ENCODE data around the gene SPTBN1.
A peak's percentile ranks its signal among the peaks of the same experiment; 100 is the strongest.
"Not testable (repeated sequence)": the region's sequence is repeated elsewhere in the genome, so short reads cannot be mapped to it uniquely, and the experiment has no call there.

The SPTBN1 gene

DNA sequence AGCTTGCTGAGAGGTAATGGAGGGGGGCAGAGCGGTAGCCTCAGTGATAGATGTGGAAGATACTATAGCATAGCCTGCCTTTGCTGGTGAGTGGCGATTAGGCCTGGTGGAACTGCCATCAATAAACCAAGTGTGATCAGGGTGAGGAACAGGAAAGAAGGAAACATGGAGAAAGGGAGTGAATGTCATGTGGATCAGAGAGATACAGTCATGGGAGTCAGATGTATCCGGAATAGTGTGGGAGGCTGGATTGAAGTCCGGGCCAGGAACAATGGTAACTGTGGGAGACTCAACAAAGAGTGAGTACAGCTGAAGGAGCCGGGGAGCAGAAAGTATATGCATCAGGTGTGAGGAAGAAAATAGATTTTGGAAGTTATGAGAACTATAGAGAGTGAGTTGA lies 52.9 kb downstream of the SPTBN1 start:
- H4K8ac ChIP-seq (ENCODE audit: low read depth, low read length); H2BK5ac ChIP-seq (ENCODE audit: low read length); H3K27me3 ChIP-seq (ENCODE audit: control insufficient read depth in 3 of 3, insufficient read depth in 3 of 3, low read depth in 1 of 3, low read length in 3 of 3); H3K4me3 ChIP-seq (ENCODE audit: low read length in 2 of 2); H2AK5ac ChIP-seq (ENCODE audit: low read depth, low read length); H3K79me1 ChIP-seq (ENCODE audit: low read depth, low read length); DNase-seq (ENCODE audit: low spot score); H3K14ac ChIP-seq (ENCODE audit: low read length); H2BK120ac ChIP-seq (ENCODE audit: low read depth, low read length); H3K4me1 ChIP-seq (ENCODE audit: control insufficient read depth in 2 of 2, insufficient read depth in 1 of 2, low read depth in 1 of 2, low read length in 2 of 2); H4K91ac ChIP-seq (ENCODE audit: low read depth, low read length, poor library complexity); H2BK15ac ChIP-seq (ENCODE audit: low read length); H3K4ac ChIP-seq (ENCODE audit: low read length); H3K23ac ChIP-seq (ENCODE audit: low read depth, low read length, poor library complexity); H2AFZ ChIP-seq (ENCODE audit: low read length); H3K27ac ChIP-seq (replicated peaks; ENCODE audit: low read length); H2BK12ac ChIP-seq (ENCODE audit: low read length); H3K36me3 ChIP-seq (replicated peaks in 1 of 2; ENCODE audit: control insufficient read depth in 2 of 2, insufficient read depth in 2 of 2, low read length in 2 of 2); H3K9ac ChIP-seq (ENCODE audit: low read depth, low read length, poor library complexity); H3K18ac ChIP-seq (ENCODE audit: low read length); H3K4me2 ChIP-seq (ENCODE audit: insufficient read depth, low read length, poor library complexity, severe bottlenecking); H3K9me3 ChIP-seq (replicated peaks in 1 of 2; ENCODE audit: control insufficient read depth in 2 of 2, insufficient read depth in 1 of 2, low read depth in 1 of 2, low read length in 2 of 2): not testable (repeated sequence)
- WGBS, 2 donors (ENCODE audit: extremely low coverage in 2 of 2, insufficient read length in 2 of 2, insufficient replicate concordance in 1 of 2), result no CpG with 5 or more reads among the region's 5 CpGs

DNA sequence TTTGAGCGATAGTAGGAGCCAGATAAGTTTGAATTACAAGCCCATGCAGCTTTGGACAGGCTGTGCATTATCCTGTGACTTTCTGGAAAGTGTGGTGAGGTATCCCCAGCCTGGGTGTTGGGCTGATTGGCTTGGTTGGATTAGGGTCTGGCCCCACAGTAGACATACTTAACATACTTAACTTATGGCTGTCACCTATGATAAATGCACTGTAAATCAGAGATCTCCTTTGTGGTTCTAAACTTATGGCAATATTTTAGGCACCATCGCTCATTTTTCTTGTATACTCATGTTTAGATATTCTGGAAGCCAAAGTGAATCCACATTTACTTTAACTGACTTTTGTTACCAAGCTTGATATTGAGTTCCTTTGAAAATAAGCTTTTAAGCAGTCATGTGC lies 54.8 kb downstream of the SPTBN1 start:
- Histone ChIP-seq H2BK5ac (ENCODE audit: low read length) (no peak overlapping the region), H3K23ac (ENCODE audit: low read depth, low read length, poor library complexity) (no peak overlapping the region), H2BK15ac (ENCODE audit: low read length) (no peak overlapping the region), H3K9ac (ENCODE audit: low read depth, low read length, poor library complexity) (no peak overlapping the region), H4K91ac (ENCODE audit: low read depth, low read length, poor library complexity) (no peak overlapping the region), H3K14ac (ENCODE audit: low read length) (no peak overlapping the region), H3K18ac (ENCODE audit: low read length) (no peak overlapping the region), H4K8ac (ENCODE audit: low read depth, low read length) (no peak overlapping the region), H3K4ac (ENCODE audit: low read length) (no peak overlapping the region), H2BK12ac (ENCODE audit: low read length) (no peak overlapping the region), H3K4me1 (ENCODE audit: control insufficient read depth in 2 of 2, insufficient read depth in 1 of 2, low read depth in 1 of 2, low read length in 2 of 2) (peaks cover 8 to 9% of the 10 kb centered on the region in 2 donors), H3K27me3 (ENCODE audit: control insufficient read depth in 3 of 3, insufficient read depth in 3 of 3, low read depth in 1 of 3, low read length in 3 of 3) (no peaks in the 10 kb centered on the region), H2AFZ (ENCODE audit: low read length) (no peak overlapping the region), H3K79me1 (ENCODE audit: low read depth, low read length) (peaks cover 2% of the 10 kb centered on the region), H3K4me2 (ENCODE audit: insufficient read depth, low read length, poor library complexity, severe bottlenecking) (no peak overlapping the region), H3K36me3 (replicated peaks in 1 of 2; ENCODE audit: control insufficient read depth in 2 of 2, insufficient read depth in 2 of 2, low read length in 2 of 2) (no peaks in the 10 kb centered on the region), H3K27ac (replicated peaks; ENCODE audit: low read length) (no peak overlapping the region), H2BK120ac (ENCODE audit: low read depth, low read length) (no peak overlapping the region), H3K9me3 (replicated peaks in 1 of 2; ENCODE audit: control insufficient read depth in 2 of 2, insufficient read depth in 1 of 2, low read depth in 1 of 2, low read length in 2 of 2) (no peaks in the 10 kb centered on the region), H3K4me3 (ENCODE audit: low read length in 2 of 2) (no peak overlapping the region), H2AK5ac (ENCODE audit: low read depth, low read length) (no peak overlapping the region)
- no peak for DNase-seq (ENCODE audit: low spot score)
- no CpG with 5 or more reads among the region's 2 CpGs for WGBS, 2 donors (ENCODE audit: extremely low coverage in 2 of 2, insufficient read length in 2 of 2, insufficient replicate concordance in 1 of 2)

DNA sequence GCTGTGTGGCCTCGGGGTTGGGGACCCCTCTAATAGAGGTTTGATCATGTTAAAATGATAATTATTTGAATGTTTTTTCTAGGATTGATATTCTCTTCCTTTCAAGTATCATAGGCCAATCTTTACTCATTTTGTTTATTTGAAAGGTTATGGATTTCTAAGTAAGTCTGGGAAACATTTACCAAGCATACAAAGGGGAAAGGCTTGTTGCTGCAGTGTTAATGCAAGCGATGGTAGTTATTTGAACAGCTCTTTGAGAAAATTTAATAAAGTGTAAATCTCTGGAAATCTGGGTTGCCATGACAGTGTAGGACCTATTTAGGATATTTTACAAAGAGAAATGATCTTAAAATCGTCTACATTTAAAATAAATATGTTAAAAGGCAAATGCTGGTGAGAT lies 56.1 kb downstream of the SPTBN1 start:
- H3K27ac ChIP-seq (replicated peaks; ENCODE audit: low read length), result no peak overlapping the region
- no peak overlapping the region for H2BK12ac ChIP-seq (ENCODE audit: low read length)

DNA sequence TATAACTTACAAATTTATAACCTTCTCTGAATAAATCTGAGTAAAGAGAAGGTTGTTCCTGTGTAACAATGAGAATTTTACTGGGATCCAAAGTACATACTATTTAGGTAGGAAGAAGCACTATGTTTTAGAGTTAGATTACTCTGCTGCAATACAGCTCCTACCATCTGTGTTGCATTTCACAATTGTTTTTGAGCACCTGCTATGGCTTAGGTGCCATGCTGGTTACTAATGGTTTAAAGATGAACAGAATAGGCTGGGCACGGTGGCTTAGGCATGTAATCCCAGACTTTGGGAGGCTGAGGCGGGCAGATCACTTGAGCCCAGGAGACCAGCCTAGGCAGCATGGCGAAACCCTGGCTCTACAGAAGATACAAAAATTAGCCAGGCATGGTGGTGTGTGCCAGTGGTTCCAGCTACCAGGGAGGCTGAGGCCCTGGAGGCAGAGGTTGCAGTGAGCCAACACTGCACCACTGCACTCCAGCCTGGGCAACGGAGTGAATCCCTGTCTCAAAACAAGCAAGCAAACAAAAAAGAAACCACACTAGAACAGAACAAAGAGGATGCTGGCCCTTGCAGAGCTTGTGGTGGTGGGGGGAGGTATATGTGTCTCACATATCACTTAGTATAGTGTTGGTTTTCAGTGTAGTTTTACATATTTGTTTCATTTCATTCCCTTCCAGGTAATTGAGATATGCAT lies 56.7 kb downstream of the SPTBN1 start:
- H3K9ac ChIP-seq (ENCODE audit: low read depth, low read length, poor library complexity), result no peak overlapping the region
- no peaks in the 10 kb centered on the region for H3K36me3 ChIP-seq (replicated peaks in 1 of 2; ENCODE audit: control insufficient read depth in 2 of 2, insufficient read depth in 2 of 2, low read length in 2 of 2)
- no peak for DNase-seq (ENCODE audit: low spot score)

More for the DNA sequence above, 56.1 kb downstream of the SPTBN1 start:
- H2AFZ ChIP-seq (ENCODE audit: low read length), result no peak overlapping the region
- no peak overlapping the region for H3K14ac ChIP-seq (ENCODE audit: low read length)
- H3K4me3 ChIP-seq (ENCODE audit: low read length in 2 of 2), result no peak overlapping the region
- no peak overlapping the region for H3K4ac ChIP-seq (ENCODE audit: low read length)
- H3K23ac ChIP-seq (ENCODE audit: low read depth, low read length, poor library complexity), result no peak overlapping the region
- DNase-seq (ENCODE audit: low spot score), result no peak
- H3K18ac ChIP-seq (ENCODE audit: low read length), result no peak overlapping the region
- H2BK120ac ChIP-seq (ENCODE audit: low read depth, low read length), result no peak overlapping the region
- no peaks in the 10 kb centered on the region for H3K27me3 ChIP-seq (ENCODE audit: control insufficient read depth in 3 of 3, insufficient read depth in 3 of 3, low read depth in 1 of 3, low read length in 3 of 3)
- H3K36me3 ChIP-seq (replicated peaks in 1 of 2; ENCODE audit: control insufficient read depth in 2 of 2, insufficient read depth in 2 of 2, low read length in 2 of 2), result no peaks in the 10 kb centered on the region
- no peak overlapping the region for H2BK15ac ChIP-seq (ENCODE audit: low read length)
- H3K4me2 ChIP-seq (ENCODE audit: insufficient read depth, low read length, poor library complexity, severe bottlenecking), result no peak overlapping the region
- no peak overlapping the region for H3K9ac ChIP-seq (ENCODE audit: low read depth, low read length, poor library complexity)
- H3K9me3 ChIP-seq (replicated peaks in 1 of 2; ENCODE audit: control insufficient read depth in 2 of 2, insufficient read depth in 1 of 2, low read depth in 1 of 2, low read length in 2 of 2), result no peaks in the 10 kb centered on the region
- H3K79me1 ChIP-seq (ENCODE audit: low read depth, low read length), result peaks cover 2% of the 10 kb centered on the region
- no peak overlapping the region for H2AK5ac ChIP-seq (ENCODE audit: low read depth, low read length)
- no peak overlapping the region for H4K8ac ChIP-seq (ENCODE audit: low read depth, low read length)
- WGBS, 2 donors (ENCODE audit: extremely low coverage in 2 of 2, insufficient read length in 2 of 2, insufficient replicate concordance in 1 of 2), result no CpG with 5 or more reads among the region's 3 CpGs
- H3K4me1 ChIP-seq (ENCODE audit: control insufficient read depth in 2 of 2, insufficient read depth in 1 of 2, low read depth in 1 of 2, low read length in 2 of 2), result peaks cover 9 to 10% of the 10 kb centered on the region in 2 donors
- no peak overlapping the region for H4K91ac ChIP-seq (ENCODE audit: low read depth, low read length, poor library complexity)
- H2BK5ac ChIP-seq (ENCODE audit: low read length), result no peak overlapping the region

More for the DNA sequence above, 56.7 kb downstream of the SPTBN1 start:
- Histone ChIP-seq H2AFZ (ENCODE audit: low read length) (peak overlapping the region; percentile 51), H4K91ac (ENCODE audit: low read depth, low read length, poor library complexity) (no peak overlapping the region), H3K23ac (ENCODE audit: low read depth, low read length, poor library complexity) (no peak overlapping the region), H2AK5ac (ENCODE audit: low read depth, low read length) (no peak overlapping the region), H3K9me3 (replicated peaks in 1 of 2; ENCODE audit: control insufficient read depth in 2 of 2, insufficient read depth in 1 of 2, low read depth in 1 of 2, low read length in 2 of 2) (no peaks in the 10 kb centered on the region), H2BK15ac (ENCODE audit: low read length) (peak overlapping the region; percentile 60), H3K14ac (ENCODE audit: low read length) (no peak overlapping the region), H3K4me2 (ENCODE audit: insufficient read depth, low read length, poor library complexity, severe bottlenecking) (no peak overlapping the region), H3K79me1 (ENCODE audit: low read depth, low read length) (peaks cover 2% of the 10 kb centered on the region), H4K8ac (ENCODE audit: low read depth, low read length) (no peak overlapping the region), H3K4ac (ENCODE audit: low read length) (no peak overlapping the region), H2BK12ac (ENCODE audit: low read length) (no peak overlapping the region), H3K18ac (ENCODE audit: low read length) (peak overlapping the region; percentile 62), H3K27ac (replicated peaks; ENCODE audit: low read length) (no peak overlapping the region), H2BK120ac (ENCODE audit: low read depth, low read length) (no peak overlapping the region), H3K27me3 (ENCODE audit: control insufficient read depth in 3 of 3, insufficient read depth in 3 of 3, low read depth in 1 of 3, low read length in 3 of 3) (no peaks in the 10 kb centered on the region), H2BK5ac (ENCODE audit: low read length) (no peak overlapping the region), H3K4me1 (ENCODE audit: control insufficient read depth in 2 of 2, insufficient read depth in 1 of 2, low read depth in 1 of 2, low read length in 2 of 2) (peaks cover 9 to 10% of the 10 kb centered on the region in 2 donors), H3K4me3 (ENCODE audit: low read length in 2 of 2) (no peak overlapping the region)
- no CpG with 5 or more reads among the region's 4 CpGs for WGBS, 2 donors (ENCODE audit: extremely low coverage in 2 of 2, insufficient read length in 2 of 2, insufficient replicate concordance in 1 of 2)
